GM12865 (cell line): ENCODE data around the gene CBX4.

Experiments
- DNase-seq: peaks from one replicate; pipeline ENCODE4 v3.0.0; 2010; ENCODE audit warnings: low read depth
- H3K4me3 ChIP-seq: 2 replicates; pipeline ENCODE4 v1.5.1; 2011; ENCODE audit warnings: mild to moderate bottlenecking, low read depth, low read length, control low read depth
- CTCF ChIP-seq: IDR thresholded peaks from 2 replicates; pipeline ENCODE4 v1.5.1; 2011; ENCODE audit warnings: low read length, control low read depth, low read depth, inconsistent platforms; ENCODE audit not compliant: insufficient read depth; ENCODE audit errors: missing control alignments

The CBX4 gene

DNA sequence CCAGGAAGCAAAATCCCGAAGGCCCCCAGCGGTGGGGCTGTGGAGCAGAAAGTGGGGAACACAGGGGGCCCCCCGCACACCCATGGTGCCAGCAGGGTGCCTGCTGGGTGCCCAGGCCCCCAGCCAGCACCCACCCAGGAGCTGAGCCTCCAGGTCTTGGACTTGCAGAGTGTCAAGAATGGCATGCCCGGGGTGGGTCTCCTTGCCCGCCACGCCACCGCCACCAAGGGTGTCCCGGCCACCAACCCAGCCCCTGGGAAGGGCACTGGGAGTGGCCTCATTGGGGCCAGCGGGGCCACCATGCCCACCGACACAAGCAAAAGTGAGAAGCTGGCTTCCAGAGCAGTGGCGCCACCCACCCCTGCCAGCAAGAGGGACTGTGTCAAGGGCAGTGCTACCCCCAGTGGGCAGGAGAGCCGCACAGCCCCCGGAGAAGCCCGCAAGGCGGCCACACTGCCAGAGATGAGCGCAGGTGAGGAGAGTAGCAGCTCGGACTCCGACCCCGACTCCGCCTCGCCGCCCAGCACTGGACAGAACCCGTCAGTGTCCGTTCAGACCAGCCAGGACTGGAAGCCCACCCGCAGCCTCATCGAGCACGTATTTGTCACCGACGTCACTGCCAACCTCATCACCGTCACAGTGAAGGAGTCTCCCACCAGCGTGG lies 54.8 kb downstream of the CBX4 start:
- no peak for DNase-seq
- H3K4me3 ChIP-seq = no peak overlapping the region
- TF ChIP-seq CTCF = no peak

- no peak for DNase-seq
- no peak for TF ChIP-seq CTCF
- no peak overlapping the region for H3K4me3 ChIP-seq
These were observed 55.3 kb downstream of the CBX4 start for GRCh38 chr17:79783891-79784290.
